ENCODE data around the gene MTNR1B.

The MTNR1B gene

GRCh38 chr11:92978271-92979111 is 9.0 kb downstream of the MTNR1B start:
- DNase-seq, result no peak

- DNase-seq, result no peak
These were observed 9.7 kb downstream of the MTNR1B start for GRCh38 chr11:92979176-92979575.

- no peak for DNase-seq
These were observed 10.9 kb downstream of the MTNR1B start for GRCh38 chr11:92980312-92980711.

GRCh38 chr11:92981508-92982043 is 12.1 kb downstream of the MTNR1B start:
- no peak for DNase-seq

GRCh38 chr11:92986585-92986984 is 17.1 kb downstream of the MTNR1B start:
- no peak for DNase-seq

- no peak for DNase-seq
These were observed 23.6 kb downstream of the MTNR1B start for GRCh38 chr11:92993004-92993403.

- DNase-seq, result no peak
These were observed 31.3 kb downstream of the MTNR1B start for GRCh38 chr11:93000511-93001476.

- DNase-seq, result no peak
These were observed 32.4 kb downstream of the MTNR1B start for GRCh38 chr11:93001806-93002205.

- DNase-seq, result no peak
These were observed 32.9 kb downstream of the MTNR1B start for GRCh38 chr11:93002380-93002779.

GRCh38 chr11:93005239-93005638 is 35.8 kb downstream of the MTNR1B start:
- DNase-seq, result no peak

- no peak for DNase-seq
These were observed 44.2 kb downstream of the MTNR1B start for GRCh38 chr11:93013646-93014045.

GRCh38 chr11:93016595-93016994 is 47.1 kb downstream of the MTNR1B start:
- no peak for DNase-seq

- DNase-seq, result no peak
These were observed 48.6 kb downstream of the MTNR1B start for GRCh38 chr11:93017821-93018690.

GRCh38 chr11:93020248-93021046 is 51.0 kb downstream of the MTNR1B start:
- DNase-seq, result no peak

- DNase-seq, result no peak
These were observed 54.9 kb downstream of the MTNR1B start for GRCh38 chr11:93024369-93024768.

- no peak for DNase-seq
These were observed 56.3 kb downstream of the MTNR1B start for GRCh38 chr11:93025558-93026255.

- DNase-seq, result no peak
These were observed 59.6 kb downstream of the MTNR1B start for GRCh38 chr11:93028960-93029522.

GRCh38 chr11:93031386-93031785 is 61.9 kb downstream of the MTNR1B start:
- DNase-seq, result no peak
